TTC549 (cell line): ENCODE data around the gene DENND1A.

Experiments used
- FAIRE-seq: peaks from 2 replicates; lab custom pipeline; 2012; peaks lifted over from hg19 to GRCh38; lab: Jason Lieb, UNC

DENND1A gene

DNA sequence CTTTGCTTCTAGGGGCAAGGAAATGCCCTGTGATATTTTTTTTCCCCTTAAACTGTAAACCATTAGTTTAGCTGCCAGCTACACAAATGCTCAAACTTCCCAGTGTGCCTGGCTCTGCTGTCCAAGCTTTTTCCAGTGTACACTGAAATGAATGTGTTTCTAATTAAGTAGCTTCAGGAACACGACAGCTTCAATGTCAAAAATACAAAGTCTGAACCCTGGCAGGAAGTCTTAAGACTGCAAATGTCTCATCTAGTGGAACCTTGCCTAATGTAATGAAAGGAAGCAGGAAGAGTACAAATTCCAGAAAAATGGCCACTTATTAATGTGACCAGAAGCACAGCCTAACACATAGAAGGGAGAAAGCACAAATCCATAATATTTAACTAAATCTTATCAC is 318.7 kb downstream of the DENND1A start:
- no peak for FAIRE-seq

DNA sequence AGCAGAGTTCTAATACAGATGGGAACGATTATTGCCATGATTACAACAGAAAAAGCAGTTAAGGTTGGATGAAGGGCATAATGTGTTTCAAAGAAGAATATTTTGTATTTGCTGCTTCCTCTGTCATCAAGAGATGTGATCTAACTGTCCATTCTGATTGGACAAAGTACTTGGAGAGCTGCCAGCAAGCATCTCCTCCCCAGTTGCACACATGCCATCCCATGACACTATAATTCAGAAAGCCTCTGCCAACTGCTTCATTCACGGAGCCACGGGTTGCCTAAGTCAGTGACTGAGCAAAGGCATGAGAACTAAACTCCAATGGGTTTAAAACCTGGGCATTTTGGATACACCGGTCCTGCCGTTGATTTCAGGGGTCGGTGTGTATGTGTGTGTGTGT is 320.1 kb downstream of the DENND1A start:
- FAIRE-seq, result no peak

DNA sequence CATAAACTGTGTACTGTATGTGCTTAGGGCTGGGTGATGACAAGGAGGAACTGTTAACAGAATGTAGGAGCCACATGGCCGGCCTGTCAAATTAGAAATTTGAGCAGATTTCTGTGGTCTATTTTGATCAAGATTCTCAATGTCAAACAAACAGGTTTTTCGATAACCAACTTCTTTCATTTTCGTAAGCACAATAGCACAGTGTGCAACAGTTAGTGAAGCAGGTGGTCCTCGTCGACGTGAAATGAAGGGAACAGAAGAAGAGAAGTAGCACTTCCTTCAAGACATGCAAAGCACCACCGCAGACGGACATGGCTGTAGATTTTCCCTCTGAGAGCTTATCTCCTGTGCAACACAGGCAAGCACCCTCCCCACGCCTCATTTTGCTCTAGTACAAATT is 321.8 kb downstream of the DENND1A start:
- FAIRE-seq, result no peak

DNA sequence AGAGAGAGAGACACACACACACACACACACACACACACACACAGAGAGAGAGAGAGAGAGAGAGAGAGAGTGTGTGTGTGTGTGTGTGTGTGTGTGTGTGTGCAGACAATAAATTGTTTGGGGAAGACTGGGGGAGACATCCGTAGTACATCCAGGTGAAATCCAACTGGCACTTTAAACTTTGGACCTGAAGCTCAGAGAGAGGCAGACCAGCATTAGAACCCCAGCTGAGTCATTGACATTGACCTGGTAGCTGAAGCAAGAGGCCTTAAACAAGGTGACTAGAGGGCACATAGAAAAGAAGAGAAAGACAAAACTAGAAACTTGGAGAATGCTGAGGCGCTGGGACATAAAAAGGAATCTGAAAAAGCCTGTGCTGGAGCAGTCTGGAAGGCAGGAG is 322.4 kb downstream of the DENND1A start:
- no peak for FAIRE-seq

DNA sequence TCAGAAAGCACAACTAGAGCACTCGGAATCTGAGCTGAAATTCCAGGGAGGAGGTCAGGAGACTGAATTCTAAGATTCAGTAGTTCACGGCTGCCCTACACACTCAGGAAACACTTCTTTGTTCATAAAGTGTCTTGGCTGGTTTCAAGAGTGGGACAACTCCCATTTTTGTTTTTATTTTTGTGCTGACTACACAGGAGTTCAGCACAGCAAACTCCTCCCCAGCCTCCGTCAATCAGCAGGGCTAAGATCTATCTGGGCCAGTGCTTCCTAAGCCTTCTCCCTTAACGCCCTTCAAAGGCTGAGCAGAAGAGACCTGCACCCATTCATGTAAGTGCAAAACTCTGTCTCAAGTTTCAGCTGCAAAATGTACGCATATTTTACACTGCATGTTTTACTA is 323.8 kb downstream of the DENND1A start:
- no peak for FAIRE-seq

DNA sequence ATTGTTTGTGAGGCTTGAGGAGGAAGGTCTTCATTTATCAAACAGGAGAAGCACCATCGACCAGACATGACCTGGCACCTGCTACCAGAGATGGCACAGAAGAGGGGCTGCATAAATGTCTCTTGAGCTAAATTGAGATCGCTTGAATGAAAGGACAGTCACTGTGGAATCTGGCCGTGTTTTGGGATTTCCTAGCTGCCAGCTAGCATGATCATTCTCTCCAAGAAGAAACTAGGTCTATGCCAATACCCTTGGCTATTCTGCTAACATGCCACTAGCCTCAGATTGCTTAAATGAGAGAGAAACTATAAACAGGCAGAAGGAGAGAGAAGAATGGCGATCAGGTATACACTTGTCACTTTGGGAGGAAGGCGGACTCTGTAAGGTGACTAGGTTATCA is 324.6 kb downstream of the DENND1A start:
- no peak for FAIRE-seq

DNA sequence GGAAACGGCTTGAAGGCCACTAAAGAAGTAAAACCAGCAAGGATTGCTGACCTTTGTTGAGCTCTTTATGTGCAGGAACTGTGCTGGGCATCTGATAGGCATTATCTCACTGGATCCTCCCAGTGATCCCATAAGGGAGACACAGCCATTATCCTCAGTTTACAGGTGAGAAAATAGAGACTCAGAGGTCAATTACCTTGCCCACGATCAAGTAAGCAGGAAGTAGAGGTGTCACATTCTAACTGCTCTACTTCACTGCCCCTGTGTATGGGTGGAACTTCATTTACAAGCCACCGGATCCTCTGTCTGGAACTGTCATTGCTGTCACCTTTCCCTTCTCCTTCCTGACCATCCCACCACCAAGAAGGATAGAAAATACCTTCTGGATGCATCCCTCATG is 325.1 kb downstream of the DENND1A start:
- no peak for FAIRE-seq

DNA sequence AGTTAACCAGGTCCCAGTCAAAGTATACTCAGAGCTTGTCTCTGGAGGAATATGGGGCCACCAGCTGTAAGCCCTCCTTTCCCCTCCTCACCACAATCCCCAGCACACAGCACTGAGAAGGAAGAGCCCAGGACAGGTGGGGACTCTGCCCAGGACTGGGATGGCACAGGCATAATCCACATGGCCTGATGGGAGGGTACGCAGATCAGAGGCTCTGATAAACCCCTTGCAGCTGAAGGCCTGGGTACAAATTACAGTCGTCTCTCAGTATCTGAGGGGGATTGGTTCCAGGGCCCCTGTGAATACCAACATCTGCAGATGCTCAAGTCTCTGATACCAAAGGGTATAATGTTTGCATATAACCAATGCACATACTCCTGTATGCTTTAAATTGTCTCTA is 328.1 kb downstream of the DENND1A start:
- FAIRE-seq, result no peak

DNA sequence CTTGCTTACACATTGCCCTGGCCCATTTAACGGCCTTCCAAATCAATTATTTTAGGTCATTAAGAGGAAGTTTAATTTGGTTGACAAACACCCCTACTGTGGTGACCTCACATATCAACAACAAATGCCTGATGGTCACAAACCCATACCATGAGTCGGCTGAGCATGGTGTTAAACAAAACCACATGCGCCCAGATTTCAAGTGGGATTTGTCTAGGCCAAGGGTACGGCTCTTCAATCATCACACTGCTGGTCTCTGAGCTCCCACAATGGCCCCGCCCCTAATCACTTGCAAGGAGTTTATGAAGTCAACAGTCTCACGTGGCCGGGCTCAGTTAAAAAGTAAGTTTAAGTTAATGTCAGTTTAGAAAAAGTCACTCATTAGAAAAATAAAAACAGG is 330.1 kb downstream of the DENND1A start:
- FAIRE-seq, result no peak

DNA sequence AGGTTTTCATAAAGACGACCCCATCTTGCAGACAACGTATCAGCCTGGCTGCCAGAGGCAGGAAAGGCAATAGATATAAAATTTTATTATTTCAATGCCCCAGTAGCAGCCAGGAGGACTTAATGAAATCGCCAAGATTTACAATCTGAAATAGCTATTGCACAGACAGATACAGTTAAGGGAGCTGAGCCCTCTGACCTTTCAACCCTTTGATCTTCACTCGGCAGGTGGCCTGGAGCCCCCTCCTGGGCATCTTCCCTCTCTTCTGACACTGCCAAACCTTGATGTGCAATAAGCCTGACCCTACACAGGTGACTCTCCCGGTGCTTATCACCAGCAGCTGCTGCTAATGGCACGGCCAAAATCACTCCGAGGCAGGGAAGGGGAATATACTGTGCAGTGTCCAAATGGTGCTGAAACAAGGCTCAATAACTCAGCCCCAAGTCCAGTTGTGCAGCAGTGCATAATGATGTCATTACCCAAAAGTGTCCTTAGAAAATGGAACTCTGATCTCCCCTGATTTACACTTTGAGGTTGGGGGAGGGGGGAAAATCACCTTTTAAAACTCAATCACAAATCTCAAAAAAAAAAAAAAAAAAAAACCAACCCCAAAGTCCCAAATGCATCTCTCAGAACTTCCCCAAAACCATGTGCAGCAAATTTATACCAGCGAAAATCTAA is 331.9 kb downstream of the DENND1A start:
- FAIRE-seq, result no peak

DNA sequence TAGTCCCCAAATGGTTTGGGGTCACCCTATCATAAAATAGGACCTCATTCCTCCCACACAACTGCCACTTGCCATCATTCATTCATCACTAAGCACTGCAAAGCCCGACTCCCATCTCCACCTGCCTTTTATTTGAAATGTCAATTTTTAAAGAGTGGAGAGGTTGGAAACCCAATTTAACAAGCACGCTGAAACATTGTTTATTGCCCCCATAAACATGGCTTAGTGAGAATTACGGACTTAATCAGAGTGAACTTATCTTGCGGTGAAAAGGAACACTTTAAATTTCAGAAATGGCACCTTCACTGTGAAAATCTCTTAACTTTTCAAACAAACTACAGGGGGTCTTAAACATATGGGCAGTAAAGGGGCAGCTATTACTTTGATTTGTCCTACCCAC is 332.9 kb downstream of the DENND1A start:
- FAIRE-seq, result no peak

DNA sequence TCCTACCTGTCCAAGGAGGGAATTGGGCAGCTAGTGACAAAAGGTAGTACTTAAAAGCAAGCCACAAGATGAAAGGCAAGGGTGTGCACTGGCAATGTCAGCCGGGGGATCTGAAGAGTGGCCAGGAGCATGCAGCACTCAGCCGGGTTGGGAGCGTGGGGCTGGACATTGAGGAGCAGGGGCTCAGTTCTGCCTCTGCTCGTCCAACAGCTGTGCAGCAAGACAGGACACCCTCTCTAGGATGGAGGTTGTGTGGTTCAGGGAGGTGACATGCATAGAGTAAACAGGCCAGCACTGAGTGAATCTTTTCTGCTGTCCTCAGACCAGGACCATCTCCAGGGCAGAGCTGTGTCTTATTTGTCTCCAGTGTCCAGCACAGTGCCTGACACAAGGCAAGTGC is 338.6 kb downstream of the DENND1A start:
- no peak for FAIRE-seq

DNA sequence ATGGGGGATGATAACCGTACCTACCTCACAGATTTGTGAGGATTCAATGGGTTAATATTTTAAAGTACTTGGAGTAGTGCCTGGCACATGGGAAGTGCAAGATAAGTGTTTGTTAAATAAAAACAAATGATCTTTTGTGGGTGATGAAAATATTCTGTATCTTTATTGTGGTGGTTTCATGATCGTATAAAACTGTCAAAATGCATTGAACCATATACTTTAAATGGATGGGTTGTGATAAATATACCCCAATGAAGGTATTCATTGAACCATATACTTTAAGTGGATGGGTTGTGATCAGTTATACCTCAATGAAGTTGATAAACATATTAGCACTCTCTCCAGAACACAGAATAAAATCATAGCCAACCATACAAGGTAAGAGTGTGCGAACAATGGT is 339.4 kb downstream of the DENND1A start:
- no peak for FAIRE-seq

DNA sequence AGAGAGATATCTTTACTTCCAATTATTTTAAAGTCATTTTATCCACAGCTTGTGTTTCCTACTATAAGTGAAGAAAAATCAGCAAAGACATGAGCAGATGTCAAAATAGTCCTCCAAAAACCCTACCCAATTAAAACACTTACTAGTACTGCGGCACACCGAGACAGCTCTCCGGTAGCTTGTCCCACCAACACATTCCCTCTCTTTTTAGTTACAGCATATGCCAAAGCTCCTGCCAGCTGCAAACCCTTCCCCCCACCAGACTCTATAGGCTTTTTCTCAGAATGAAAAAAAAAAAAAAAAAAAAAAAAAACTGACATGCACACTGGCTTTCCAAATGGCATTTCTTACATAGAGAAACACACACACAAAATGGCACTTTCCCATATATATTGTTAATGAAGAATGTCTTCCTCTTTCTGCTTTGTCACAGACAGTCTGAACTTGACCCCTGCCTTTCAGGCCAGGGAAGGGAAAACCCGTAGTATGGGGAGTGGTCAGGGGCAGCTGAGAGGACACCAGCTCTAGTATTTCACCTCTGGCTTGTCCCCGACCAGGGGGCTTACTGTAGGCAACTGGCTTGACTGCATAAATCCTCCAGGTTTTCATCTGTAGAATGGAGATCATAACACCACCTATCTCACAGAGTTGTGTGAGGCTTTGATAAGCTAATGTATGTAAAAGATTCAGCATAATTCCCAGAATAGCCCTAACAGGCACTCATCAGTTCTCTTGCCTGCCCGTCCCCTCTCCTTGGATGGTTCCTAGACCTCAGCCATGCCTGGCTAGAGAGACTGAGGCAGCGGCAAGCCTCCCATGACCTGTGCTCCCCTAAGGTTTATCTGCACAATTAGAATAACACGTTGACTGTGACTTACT is 340.3 kb downstream of the DENND1A start:
- no peak for FAIRE-seq

DNA sequence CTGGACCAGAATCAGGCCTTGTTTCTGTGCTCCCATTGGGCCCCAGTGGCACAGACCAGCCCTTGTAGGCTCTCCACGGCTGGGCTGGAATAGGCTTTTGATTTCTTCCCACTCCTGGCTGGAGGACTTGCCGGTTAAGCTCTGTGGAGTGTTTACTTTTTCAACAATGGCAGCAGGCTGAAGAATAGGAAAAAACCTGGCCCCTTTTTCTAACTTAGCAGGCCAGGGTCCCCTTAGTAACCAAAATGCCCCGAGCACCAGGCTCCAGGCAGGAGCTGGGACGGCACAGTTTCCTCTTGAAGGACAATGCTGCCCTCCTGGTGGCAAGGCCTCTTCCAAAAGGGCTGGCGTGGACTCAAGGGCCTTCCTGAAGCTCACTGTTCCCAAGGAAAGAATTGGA is 343.7 kb downstream of the DENND1A start:
- no peak for FAIRE-seq

DNA sequence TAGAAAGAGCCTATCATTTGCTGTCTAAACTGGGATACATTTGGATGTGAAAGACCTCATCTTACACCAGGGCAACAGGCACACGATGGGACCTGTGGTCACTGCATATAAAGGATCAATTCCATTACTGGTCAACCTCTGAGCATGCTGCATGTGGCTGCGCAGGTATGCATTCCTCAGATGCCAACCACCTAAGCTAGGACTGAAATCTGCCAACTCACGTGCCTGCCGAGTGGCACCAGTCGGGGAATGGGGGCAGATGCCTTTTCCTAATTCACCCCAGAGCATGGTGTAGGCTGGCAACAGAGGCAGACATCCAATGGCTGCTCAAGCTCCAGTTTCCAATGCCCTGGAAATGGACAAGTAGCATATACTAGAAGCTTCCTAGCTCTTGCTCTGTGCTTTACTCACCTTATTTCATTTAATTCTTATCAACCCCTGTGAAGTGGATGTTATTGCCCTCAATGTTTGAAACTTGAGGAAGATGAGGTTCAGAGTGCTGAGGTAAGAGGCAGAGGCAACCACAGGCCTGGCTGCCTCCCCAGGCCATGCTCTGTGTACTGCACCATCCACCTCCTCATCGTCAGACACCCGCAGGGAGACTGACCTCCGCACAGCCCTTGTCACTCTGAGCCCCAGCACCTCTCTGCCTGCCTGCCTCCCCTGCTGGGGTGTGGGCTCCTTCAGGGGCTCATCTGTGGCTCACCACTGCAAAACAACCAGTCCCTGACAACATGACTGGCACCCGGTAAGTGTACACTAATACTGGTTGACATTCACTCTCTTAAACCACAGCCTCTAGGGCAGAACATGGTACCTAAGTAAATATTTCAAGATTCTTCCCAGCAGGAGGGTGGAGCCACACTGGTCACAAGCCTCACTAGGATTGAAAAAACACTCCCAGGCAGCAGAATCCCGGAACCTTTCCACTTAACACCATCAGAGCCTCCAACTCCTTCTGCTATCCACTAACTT is 345.4 kb downstream of the DENND1A start:
- FAIRE-seq, result no peak

DNA sequence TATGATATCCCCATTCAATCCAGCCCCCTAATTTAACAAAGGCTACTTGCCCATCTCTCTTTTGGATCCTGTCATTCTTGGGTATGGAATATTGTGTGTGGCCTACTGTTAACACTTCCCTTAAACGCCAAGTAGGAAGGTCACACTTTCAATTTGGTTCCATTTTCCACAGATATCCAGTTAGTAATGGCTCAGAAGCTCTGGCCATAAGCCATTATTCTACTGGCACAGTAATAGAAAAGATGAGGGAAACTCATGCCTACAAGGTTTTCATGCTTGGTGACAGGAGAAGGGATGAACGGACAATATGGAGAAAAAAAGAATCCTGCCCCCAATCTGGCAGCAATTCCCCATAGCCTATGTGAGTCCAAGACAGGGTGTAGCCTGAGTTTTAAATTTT is 346.3 kb downstream of the DENND1A start:
- no peak for FAIRE-seq

DNA sequence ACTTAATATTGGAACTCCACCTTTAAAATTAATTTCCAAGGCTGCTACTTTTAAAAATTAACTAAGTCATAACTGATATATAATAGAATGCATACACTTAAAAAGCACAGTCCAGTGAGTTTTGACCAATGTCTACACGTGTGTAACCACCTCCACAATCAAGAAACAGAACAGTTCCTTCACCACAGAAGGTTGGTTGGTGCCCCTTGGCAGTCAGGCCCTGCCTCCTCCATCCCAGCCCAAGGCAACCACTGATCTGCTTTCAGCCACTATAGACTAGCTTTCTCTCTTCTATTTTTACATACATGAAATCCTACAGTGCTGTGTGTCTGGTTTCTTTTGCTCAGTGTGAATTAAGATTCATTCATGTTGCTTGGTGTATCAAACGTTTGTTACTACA is 358.7 kb downstream of the DENND1A start:
- FAIRE-seq, result no peak

DNA sequence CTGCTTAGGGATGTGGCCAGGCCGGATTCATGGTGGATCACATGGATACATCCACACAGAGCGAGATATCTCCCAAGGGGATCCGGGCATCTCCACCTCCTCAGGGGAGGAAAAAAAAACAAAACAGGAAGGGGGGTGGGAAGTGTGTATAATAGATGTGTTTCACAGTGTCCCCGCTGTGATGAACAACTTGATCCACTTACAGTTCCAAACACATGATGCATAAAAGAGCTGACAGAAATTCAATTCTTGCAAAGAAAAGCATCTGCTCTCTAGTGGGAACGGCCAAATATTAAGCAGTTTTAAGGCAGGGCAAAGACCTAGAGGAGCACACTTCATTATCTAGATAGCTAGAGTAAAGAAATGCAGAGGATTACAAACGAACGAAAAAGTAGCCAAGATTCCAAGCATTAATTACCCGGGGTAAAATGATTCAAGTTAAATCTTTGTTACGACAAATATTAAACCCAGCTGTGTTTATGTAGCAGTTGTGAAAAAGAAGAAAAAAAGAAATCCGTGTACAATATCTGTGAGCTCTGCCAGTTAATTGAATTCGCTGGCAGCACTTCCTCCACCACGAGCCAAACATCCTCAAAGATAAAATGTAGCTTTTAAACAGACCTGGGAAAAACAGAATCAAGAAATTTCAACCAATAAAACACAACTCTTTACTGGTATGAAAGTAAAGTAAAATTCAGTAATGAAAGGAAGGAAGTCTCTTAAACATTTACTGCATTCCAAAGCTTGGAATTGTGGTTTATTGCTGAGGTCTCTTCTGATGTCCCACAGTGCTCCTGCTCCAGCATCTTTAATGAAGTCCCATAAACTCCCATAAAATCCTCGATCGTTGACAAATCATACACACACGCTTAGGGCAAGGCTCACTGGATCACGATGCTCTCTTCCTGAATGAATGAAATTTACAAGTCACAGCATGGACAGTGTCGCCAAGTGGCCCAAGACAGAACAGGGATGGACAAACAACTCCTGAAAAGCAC is 360.9 kb downstream of the DENND1A start:
- FAIRE-seq, result no peak

DNA sequence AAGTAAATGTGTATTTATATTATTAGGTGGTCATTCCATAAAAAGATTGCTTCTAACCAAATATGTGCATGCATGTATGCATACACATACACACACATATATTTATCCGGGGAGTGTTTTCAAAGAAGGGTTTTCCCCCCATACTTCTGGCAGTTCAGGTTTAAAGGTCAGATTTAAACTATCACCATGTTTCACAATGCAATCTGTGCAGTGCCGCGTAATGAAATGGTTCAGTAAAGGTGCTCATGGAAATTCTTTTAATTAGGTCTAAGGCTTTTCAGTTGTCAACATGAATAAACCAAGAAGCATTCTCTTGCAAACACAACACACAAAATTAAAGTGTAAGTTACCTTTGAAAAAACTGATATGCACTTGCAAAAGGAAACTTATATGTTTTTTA is 362.9 kb downstream of the DENND1A start:
- FAIRE-seq, result no peak

DNA sequence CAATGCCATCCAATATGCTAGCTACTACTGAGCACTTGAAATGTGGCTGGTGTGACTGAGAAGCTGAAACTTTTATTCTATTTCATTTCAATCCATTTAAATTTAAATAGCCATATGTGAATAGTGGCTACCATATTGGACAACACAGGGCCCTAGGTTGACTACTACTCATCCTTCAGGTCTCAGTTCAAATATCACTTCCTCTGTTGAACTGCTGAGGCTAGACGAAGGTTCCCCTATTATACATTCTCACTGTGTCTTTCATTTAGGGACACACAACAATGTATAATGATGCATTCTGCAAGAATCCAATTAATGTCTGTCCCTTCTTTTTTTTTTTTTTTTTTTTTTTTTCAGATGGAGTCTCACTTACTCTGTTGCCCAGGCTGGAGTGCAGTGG is 365.3 kb downstream of the DENND1A start:
- FAIRE-seq, result no peak
